OCI-LY7 (cell line): ENCODE results near the gene TSPAN9. TPM values are rescaled to one million over a fixed set of nuclear protein-coding genes. Genes with fewer than 3 reads are reported as not detected.

Source experiments
- BruUV-seq: library from RNA; stranded (reverse); fragments of 400-500 nt; replicated peaks from 2 replicates; lab custom pipeline; 2021; lab: Mats Ljungman, UMichigan
- CTCF ChIA-PET: fragments of 300-600 bp; sonication (Branson Sonifier 250); formaldehyde crosslinking; loops from one replicate; lab custom pipeline; 2022; ENCODE audit warnings: antibody characterized with exemption; ENCODE audit not compliant: unreplicated experiment; lab: Charles Lee
- POLR2A ChIA-PET: fragments of 300-600 bp; sonication (Branson Sonifier 250); formaldehyde crosslinking; loops from one replicate; lab custom pipeline; 2022; ENCODE audit warnings: antibody characterized with exemption; lab: Charles Lee
- DNase-seq: peaks from one replicate; pipeline ENCODE4 v3.0.0-alpha.2; 2015; ENCODE audit warnings: low spot score
- H2AFZ ChIP-seq: fragments of 200-600 bp; sonication (generic), shearing (Covaris generic); 2 replicates; pipeline ENCODE4 v1.6.1; 2014; ENCODE audit warnings: mild to moderate bottlenecking, antibody characterized with exemption, low read length, moderate library complexity
- H3K27ac ChIP-seq: fragments of 200-600 bp; sonication (generic); 2 replicates; pipeline ENCODE4 v1.5.1; 2014; ENCODE audit warnings: mixed run types, low read depth, mild to moderate bottlenecking, moderate library complexity, low read length, inconsistent platforms; ENCODE audit not compliant: poor library complexity, severe bottlenecking
- H3K36me3 ChIP-seq: fragments of 200-600 bp; sonication (generic); 2 replicates; pipeline ENCODE4 v1.6.1; 2014; ENCODE audit warnings: mild to moderate bottlenecking, antibody characterized with exemption, low read length, moderate library complexity, mixed read lengths; ENCODE audit not compliant: insufficient read depth
- H3K4me1 ChIP-seq: fragments of 200-600 bp; sonication (generic); 2 replicates; pipeline ENCODE4 v1.5.1; 2014; ENCODE audit warnings: mild to moderate bottlenecking, low read length; ENCODE audit not compliant: insufficient read depth, poor library complexity, severe bottlenecking
- H3K4me2 ChIP-seq: fragments of 200-600 bp; sonication (generic); 2 replicates; pipeline ENCODE4 v1.6.1; 2014; ENCODE audit warnings: mild to moderate bottlenecking, low read length
- H3K4me3 ChIP-seq: fragments of 200-600 bp; sonication (generic); 2 replicates; pipeline ENCODE4 v1.5.1; 2014; ENCODE audit warnings: mild to moderate bottlenecking, low read depth, low read length; ENCODE audit not compliant: poor library complexity, severe bottlenecking
- H3K79me2 ChIP-seq: fragments of 200-600 bp; sonication (generic); 2 replicates; pipeline ENCODE4 v1.6.1; 2016; ENCODE audit warnings: low read depth, mild to moderate bottlenecking, low read length, moderate library complexity, mixed read lengths; ENCODE audit not compliant: insufficient read depth
- H3K9me2 ChIP-seq: fragments of 200-600 bp; sonication (generic); 2 replicates; pipeline ENCODE4 v1.6.1; 2016; ENCODE audit warnings: mild to moderate bottlenecking, low read length, mixed read lengths; ENCODE audit not compliant: insufficient read depth
- H3K9me3 ChIP-seq: fragments of 200-600 bp; sonication (generic); 2 replicates; pipeline ENCODE4 v1.6.1; 2014; ENCODE audit warnings: mild to moderate bottlenecking, mixed run types, low read length, mixed read lengths
- H4K20me1 ChIP-seq: fragments of 200-600 bp; sonication (generic); 2 replicates; pipeline ENCODE4 v1.6.1; 2014; ENCODE audit warnings: mild to moderate bottlenecking, antibody characterized with exemption, low read length, moderate library complexity, mixed read lengths; ENCODE audit not compliant: insufficient read depth
- EZH2phosphoT487 ChIP-seq: fragments of 200-600 bp; sonication (generic); IDR thresholded peaks from 2 replicates; pipeline ENCODE4 v1.6.1; 2018; ENCODE audit warnings: low read depth, borderline replicate concordance, mild to moderate bottlenecking, mixed run types, antibody characterized with exemption, low read length, moderate library complexity, mixed read lengths
- intact Hi-C: fragments of 100-400 bp; cut with micrococcal nuclease; formaldehyde crosslinking; loops from one replicate; pipeline ENCODE4 v1.10.0; 2022; ENCODE audit not compliant: unreplicated experiment
- total RNA-seq, 2 experiments: library from RNA; depleted of rRNA in 1 of 2; stranded (reverse); fragments of >200 nt in 1 of 2; shearing (Covaris generic) in 1 of 2; gene quantifications; 2 replicates each; pipeline ENCODE4 v1.2.3, GENCODE V29; 2014 to 2022
- TF ChIP-seq, protein P1 (sequence below): fragments of 200-600 bp; sonication (generic); conservative IDR thresholded peaks from 2 replicates; pipeline ENCODE4 v1.5.1; 2014; ENCODE audit warnings: mild to moderate bottlenecking, antibody characterized with exemption, low read length, moderate library complexity, mixed read lengths

Gene TSPAN9
- total RNA-seq, 2 experiments from 2014 or later, result 0.50 to 0.74 TPM

DNA sequence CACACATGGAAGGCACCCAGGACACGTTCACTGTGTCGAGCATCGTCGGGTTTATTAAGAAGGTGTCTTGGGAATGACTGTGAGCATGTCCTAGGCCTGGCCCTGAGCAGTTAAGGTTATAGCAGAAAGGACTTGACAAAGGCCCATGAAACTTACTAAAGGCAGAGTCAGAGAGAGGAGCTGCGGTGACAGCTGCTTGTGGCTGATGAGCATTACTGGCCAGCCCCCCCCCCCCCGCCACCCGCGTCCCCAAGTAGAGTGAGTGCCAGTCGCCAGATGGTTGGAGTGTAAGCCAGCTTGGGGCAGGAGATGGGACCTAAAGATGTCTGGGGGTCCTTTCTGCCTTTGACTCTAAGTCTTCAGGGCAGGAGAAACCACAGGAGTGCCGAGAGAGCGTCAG lies 169.9 kb downstream of the TSPAN9 start:
- H3K27ac ChIP-seq, result no peak overlapping the region
- no peaks in the 10 kb centered on the region for H3K36me3 ChIP-seq
- H3K9me2 ChIP-seq, result no peaks in the 10 kb centered on the region
- ChIA-PET CTCF (no interaction called here), POLR2A (no interaction called here)
- no peak overlapping the region for H2AFZ ChIP-seq
- BruUV-seq, result no TSS peak
- no peak for TF ChIP-seq EZH2phosphoT487
- TF ChIP-seq, protein P1, sequence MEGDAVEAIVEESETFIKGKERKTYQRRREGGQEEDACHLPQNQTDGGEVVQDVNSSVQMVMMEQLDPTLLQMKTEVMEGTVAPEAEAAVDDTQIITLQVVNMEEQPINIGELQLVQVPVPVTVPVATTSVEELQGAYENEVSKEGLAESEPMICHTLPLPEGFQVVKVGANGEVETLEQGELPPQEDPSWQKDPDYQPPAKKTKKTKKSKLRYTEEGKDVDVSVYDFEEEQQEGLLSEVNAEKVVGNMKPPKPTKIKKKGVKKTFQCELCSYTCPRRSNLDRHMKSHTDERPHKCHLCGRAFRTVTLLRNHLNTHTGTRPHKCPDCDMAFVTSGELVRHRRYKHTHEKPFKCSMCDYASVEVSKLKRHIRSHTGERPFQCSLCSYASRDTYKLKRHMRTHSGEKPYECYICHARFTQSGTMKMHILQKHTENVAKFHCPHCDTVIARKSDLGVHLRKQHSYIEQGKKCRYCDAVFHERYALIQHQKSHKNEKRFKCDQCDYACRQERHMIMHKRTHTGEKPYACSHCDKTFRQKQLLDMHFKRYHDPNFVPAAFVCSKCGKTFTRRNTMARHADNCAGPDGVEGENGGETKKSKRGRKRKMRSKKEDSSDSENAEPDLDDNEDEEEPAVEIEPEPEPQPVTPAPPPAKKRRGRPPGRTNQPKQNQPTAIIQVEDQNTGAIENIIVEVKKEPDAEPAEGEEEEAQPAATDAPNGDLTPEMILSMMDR, result no peak
- H3K4me1 ChIP-seq, result peaks cover 11% of the 10 kb centered on the region
- DNase-seq, result no peak
- H3K4me2 ChIP-seq, result no peak overlapping the region
- no peaks in the 10 kb centered on the region for H3K9me3 ChIP-seq
- intact Hi-C loops, result no loop called here
- H3K79me2 ChIP-seq, result no peaks in the 10 kb centered on the region
- H3K4me3 ChIP-seq, result no peak overlapping the region
- no peaks in the 10 kb centered on the region for H4K20me1 ChIP-seq

DNA sequence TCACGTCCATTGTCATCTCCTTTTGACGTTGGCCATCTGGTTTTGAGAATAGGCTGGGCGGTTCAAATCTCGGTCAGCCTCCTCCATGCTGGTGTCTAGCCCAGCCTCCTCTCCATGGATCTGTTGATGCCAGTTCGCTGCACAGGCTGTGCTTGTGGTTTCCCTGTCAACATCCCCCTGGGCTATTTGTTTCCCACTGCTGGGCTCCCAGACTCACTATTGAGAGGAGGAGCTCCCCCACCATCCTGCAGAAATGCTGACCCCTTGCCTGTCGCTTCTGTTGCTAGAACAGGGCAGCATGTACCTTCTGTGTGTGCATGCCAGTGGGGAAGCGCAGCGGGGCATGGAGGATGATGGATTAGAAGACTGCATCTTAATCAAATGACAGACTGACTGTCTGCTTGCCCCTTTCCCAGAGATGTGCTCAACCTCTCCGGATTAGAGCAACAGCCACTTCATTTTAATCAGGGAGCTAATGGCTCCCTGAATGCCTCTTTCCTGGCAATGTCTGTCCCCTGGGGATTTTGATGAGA lies 170.5 kb downstream of the TSPAN9 start:
- Histone ChIP-seq H3K79me2 (no peaks in the 10 kb centered on the region), H3K9me2 (no peaks in the 10 kb centered on the region), H3K4me3 (no peak overlapping the region), H3K36me3 (no peaks in the 10 kb centered on the region), H3K4me1 (peaks cover 11% of the 10 kb centered on the region), H3K27ac (no peak overlapping the region), H3K4me2 (no peak overlapping the region), H4K20me1 (no peaks in the 10 kb centered on the region), H2AFZ (no peak overlapping the region), H3K9me3 (no peaks in the 10 kb centered on the region)
- BruUV-seq, result no TSS peak
- DNase-seq, result no peak
- intact Hi-C loops, result no loop called here
- POLR2A ChIA-PET, result no interaction called here
- TF ChIP-seq EZH2phosphoT487, result no peak
- TF ChIP-seq, protein P1, result no peak
- CTCF ChIA-PET, result interaction anchor here (0.6 kb wide), 1 partner anchor 40 kb away, joined by 3 read pairs; no protein-coding TSS in a partner anchor

DNA sequence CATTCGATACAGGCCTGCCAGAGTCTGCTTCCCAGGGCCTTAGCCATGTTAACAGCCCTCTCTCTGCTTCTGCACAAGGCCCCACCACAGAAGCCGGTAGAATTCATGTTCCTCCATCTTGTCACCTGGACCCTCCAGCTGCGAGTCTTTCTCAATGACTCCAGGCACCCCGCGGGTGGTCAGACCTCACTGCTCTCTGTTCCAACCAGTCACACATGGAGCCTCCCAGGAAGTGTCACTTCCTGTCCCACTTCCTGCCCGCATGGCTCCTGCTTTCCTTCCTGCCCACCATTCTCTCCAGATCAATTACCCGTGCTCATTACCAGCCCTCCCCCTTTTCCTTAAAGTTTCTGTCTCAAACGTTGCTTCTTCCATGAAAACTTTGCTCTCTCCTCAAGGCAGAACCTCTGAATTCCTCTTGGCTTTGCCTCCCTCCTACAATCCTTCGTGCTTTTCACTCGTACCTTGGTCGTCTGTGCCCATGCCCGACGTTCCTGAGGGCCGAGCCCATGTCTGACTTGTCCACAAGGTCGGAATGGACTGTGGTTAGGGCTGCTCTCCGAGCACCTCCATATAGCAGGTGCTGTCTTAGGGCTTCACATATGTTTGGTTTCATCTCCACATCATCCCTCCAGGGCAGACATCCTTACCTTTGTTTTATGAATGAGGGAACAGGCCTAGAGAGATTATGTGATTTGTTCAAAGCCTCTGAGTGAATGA lies 172.1 kb downstream of the TSPAN9 start:
- BruUV-seq, result no TSS peak
- Histone ChIP-seq H2AFZ (no peak overlapping the region), H3K9me2 (no peaks in the 10 kb centered on the region), H3K36me3 (no peaks in the 10 kb centered on the region), H3K4me3 (no peak overlapping the region), H3K27ac (no peak overlapping the region), H3K9me3 (no peaks in the 10 kb centered on the region), H3K4me1 (peaks cover 11% of the 10 kb centered on the region), H3K79me2 (no peaks in the 10 kb centered on the region), H4K20me1 (no peaks in the 10 kb centered on the region), H3K4me2 (no peak overlapping the region)
- ChIA-PET CTCF (no interaction called here), POLR2A (no interaction called here)
- TF ChIP-seq, protein P1, result no peak
- no peak for TF ChIP-seq EZH2phosphoT487
- DNase-seq, result no peak
- intact Hi-C loops, result no loop called here
